ENCODE results near the gene SSPN.

The SSPN gene

GRCh38 chr12:26285401-26285800 is 90.0 kb downstream of the SSPN start:
- no peak for DNase-seq (ENCODE audit: low read depth in 2 of 2)

GRCh38 chr12:26286186-26286585 is 90.8 kb downstream of the SSPN start:
- DNase-seq (ENCODE audit: low read depth in 2 of 2), result no peak

GRCh38 chr12:26287671-26288381 is 92.5 kb downstream of the SSPN start:
- DNase-seq (ENCODE audit: low read depth in 2 of 2), result no peak

GRCh38 chr12:26290565-26290964 is 95.2 kb downstream of the SSPN start:
- DNase-seq (ENCODE audit: low read depth in 2 of 2), result no peak

GRCh38 chr12:26292596-26292995 is 97.2 kb downstream of the SSPN start:
- no peak for DNase-seq (ENCODE audit: low read depth in 2 of 2)

- no peak for DNase-seq (ENCODE audit: low read depth in 2 of 2)
Measured at GRCh38 chr12:26293612-26294011, 98.2 kb downstream of the SSPN start.

- DNase-seq (ENCODE audit: low read depth in 2 of 2), result no peak
Measured at GRCh38 chr12:26295001-26295400, 99.6 kb downstream of the SSPN start.

- no peak for DNase-seq (ENCODE audit: low read depth in 2 of 2)
Measured at GRCh38 chr12:26297396-26298070, 102.2 kb downstream of the SSPN start.

- DNase-seq (ENCODE audit: low read depth in 2 of 2), result no peak
Measured at GRCh38 chr12:26298785-26299621, 103.6 kb downstream of the SSPN start.

GRCh38 chr12:26299751-26300150 is 104.4 kb downstream of the SSPN start:
- no peak for DNase-seq (ENCODE audit: low read depth in 2 of 2)

All from stimulated activated CD8-positive, alpha-beta memory T cell treated with anti-CD3 and anti-CD28 coated beads, Interleukin-7, amount 100 ng/mL, for 1 hour (primary cell).